ENCODE results near the gene CHKA. TPM values are rescaled to one million over a fixed set of nuclear protein-coding genes. Genes with fewer than 3 reads are reported as not detected.

CHKA gene
- total and polyA plus RNA-seq, 2 experiments from 2014 or later: 3.6 to 4.2 TPM

GRCh38 chr11:68160100-68160695 lies 39.0 kb upstream of the CHKA start:
- Histone ChIP-seq H3K27me3 (replicated peaks; ENCODE audit: insufficient read depth) (no peaks in the 10 kb centered on the region), H3K79me2 (ENCODE audit: insufficient read depth) (no peaks in the 10 kb centered on the region), H3K9me2 (ENCODE audit: insufficient read depth) (no peaks in the 10 kb centered on the region), H3K9ac (no peak overlapping the region), H2AFZ (no peak overlapping the region), H3K36me3 (ENCODE audit: low read depth) (peaks cover 8% of the 10 kb centered on the region; the same call in 1 of the 2 replicates), H3K9me3 (ENCODE audit: low read depth) (no peaks in the 10 kb centered on the region), H3F3A (ENCODE audit: insufficient read depth) (no peaks in the 10 kb centered on the region), H4K20me1 (ENCODE audit: insufficient read depth) (no peaks in the 10 kb centered on the region), H3K4me2 (ENCODE audit: unreplicated experiment) (no peak overlapping the region), H3K27ac (no peak overlapping the region), H3K4me3 (no peak overlapping the region), H3K4me1 (ENCODE audit: insufficient read depth) (0 out of 2 replicates have a peak, but pooled peaks cover 2% of the 10 kb centered on the region)
- in situ Hi-C loops (cut with MboI): no loop called here
- WGBS, 2 experiments (ENCODE audit: low coverage in 1 of 2, low lambda C conversion rate in 2 of 2, missing lambda C conversion rate in 2 of 2): 81% methylated on average over 7 of the region's 7 CpGs
- TF ChIP-seq EZH2 (IDR thresholded peaks at IDR 0.05; ENCODE audit: insufficient read depth, poor library complexity, severe bottlenecking) (no peak), EZH2phosphoT487 (IDR thresholded peaks at IDR 0.05; ENCODE audit: insufficient read depth, low read depth) (no peak)
- no peak for DNase-seq

- Histone ChIP-seq H3K4me2 (ENCODE audit: unreplicated experiment) (no peak overlapping the region), H3K9ac (no peak overlapping the region), H3K36me3 (ENCODE audit: low read depth) (peaks cover 8% of the 10 kb centered on the region; the same call in 1 of the 2 replicates), H3K79me2 (ENCODE audit: insufficient read depth) (no peaks in the 10 kb centered on the region), H3K4me1 (ENCODE audit: insufficient read depth) (0 out of 2 replicates have a peak, but pooled peaks cover 2% of the 10 kb centered on the region), H3K9me2 (ENCODE audit: insufficient read depth) (no peaks in the 10 kb centered on the region), H3K4me3 (no peak overlapping the region), H3K27ac (no peak overlapping the region), H4K20me1 (ENCODE audit: insufficient read depth) (no peaks in the 10 kb centered on the region), H2AFZ (no peak overlapping the region), H3F3A (ENCODE audit: insufficient read depth) (no peaks in the 10 kb centered on the region), H3K9me3 (ENCODE audit: low read depth) (no peaks in the 10 kb centered on the region), H3K27me3 (replicated peaks; ENCODE audit: insufficient read depth) (no peaks in the 10 kb centered on the region)
- in situ Hi-C loops (cut with MboI): no loop called here
- TF ChIP-seq EZH2phosphoT487 (IDR thresholded peaks at IDR 0.05; ENCODE audit: insufficient read depth, low read depth): no peak
- TF ChIP-seq EZH2 (IDR thresholded peaks at IDR 0.05; ENCODE audit: insufficient read depth, poor library complexity, severe bottlenecking): no peak
- WGBS, 2 experiments (ENCODE audit: low coverage in 1 of 2, low lambda C conversion rate in 2 of 2, missing lambda C conversion rate in 2 of 2): 86 to 90% methylated on average over 6 of the region's 6 CpGs
- no peak for DNase-seq
These were observed 38.5 kb upstream of the CHKA start for GRCh38 chr11:68159665-68160064.

- H2AFZ ChIP-seq: no peak overlapping the region
- H3K4me2 ChIP-seq (ENCODE audit: unreplicated experiment): no peak overlapping the region
- TF ChIP-seq EZH2phosphoT487 (IDR thresholded peaks at IDR 0.05; ENCODE audit: insufficient read depth, low read depth): no peak
- no peak for TF ChIP-seq EZH2 (IDR thresholded peaks at IDR 0.05; ENCODE audit: insufficient read depth, poor library complexity, severe bottlenecking)
- no peaks in the 10 kb centered on the region for H3K9me2 ChIP-seq (ENCODE audit: insufficient read depth)
- in situ Hi-C loops (cut with MboI): no loop called here
- DNase-seq: no peak
- H3K27ac ChIP-seq: no peak overlapping the region
- no peaks in the 10 kb centered on the region for H3K79me2 ChIP-seq (ENCODE audit: insufficient read depth)
- H4K20me1 ChIP-seq (ENCODE audit: insufficient read depth): no peaks in the 10 kb centered on the region
- H3F3A ChIP-seq (ENCODE audit: insufficient read depth): no peaks in the 10 kb centered on the region
- no peaks in the 10 kb centered on the region for H3K27me3 ChIP-seq (replicated peaks; ENCODE audit: insufficient read depth)
- no peak overlapping the region for H3K9ac ChIP-seq
- WGBS, 2 experiments (ENCODE audit: low coverage in 1 of 2, low lambda C conversion rate in 2 of 2, missing lambda C conversion rate in 2 of 2): 90 to 91% methylated on average over 9 of the region's 9 CpGs
- peaks cover 8% of the 10 kb centered on the region; the same call in 1 of the 2 replicates for H3K36me3 ChIP-seq (ENCODE audit: low read depth)
- no peaks in the 10 kb centered on the region for H3K9me3 ChIP-seq (ENCODE audit: low read depth)
- H3K4me3 ChIP-seq: no peak overlapping the region
- H3K4me1 ChIP-seq (ENCODE audit: insufficient read depth): 0 out of 2 replicates have a peak, but pooled peaks cover under 1% of the 10 kb centered on the region
These were observed 38.0 kb upstream of the CHKA start for GRCh38 chr11:68159161-68159560.

GRCh38 chr11:68158580-68158979 lies 37.4 kb upstream of the CHKA start:
- H4K20me1 ChIP-seq (ENCODE audit: insufficient read depth): no peaks in the 10 kb centered on the region
- H3K36me3 ChIP-seq (ENCODE audit: low read depth): peaks cover 8% of the 10 kb centered on the region; the same call in 1 of the 2 replicates
- no peaks in the 10 kb centered on the region for H3K27me3 ChIP-seq (replicated peaks; ENCODE audit: insufficient read depth)
- H3K9me2 ChIP-seq (ENCODE audit: insufficient read depth): no peaks in the 10 kb centered on the region
- H3K79me2 ChIP-seq (ENCODE audit: insufficient read depth): no peaks in the 10 kb centered on the region
- H3K9me3 ChIP-seq (ENCODE audit: low read depth): no peaks in the 10 kb centered on the region
- H3K4me3 ChIP-seq: no peak overlapping the region
- WGBS, 2 experiments (ENCODE audit: low coverage in 1 of 2, low lambda C conversion rate in 2 of 2, missing lambda C conversion rate in 2 of 2): 96 to 98% methylated on average over 14 of the region's 14 CpGs
- no peak overlapping the region for H3K4me2 ChIP-seq (ENCODE audit: unreplicated experiment)
- no peak overlapping the region for H3K27ac ChIP-seq
- no peak overlapping the region for H2AFZ ChIP-seq
- H3K9ac ChIP-seq: no peak overlapping the region
- H3F3A ChIP-seq (ENCODE audit: insufficient read depth): no peaks in the 10 kb centered on the region
- in situ Hi-C loops (cut with MboI): no loop called here
- no peaks in the 10 kb centered on the region for H3K4me1 ChIP-seq (ENCODE audit: insufficient read depth)
- DNase-seq: no peak
- TF ChIP-seq EZH2phosphoT487 (IDR thresholded peaks at IDR 0.05; ENCODE audit: insufficient read depth, low read depth) (no peak), EZH2 (IDR thresholded peaks at IDR 0.05; ENCODE audit: insufficient read depth, poor library complexity, severe bottlenecking) (no peak)
